Measurements from ENCODE around the gene CRCP. TPM values are rescaled to one million over a fixed set of nuclear protein-coding genes. Genes with fewer than 3 reads are reported as not detected.
"Not testable (repeated sequence)": the region's sequence is repeated elsewhere in the genome, so short reads cannot be mapped to it uniquely, and the experiment has no call there.

CRCP gene
- polyA plus RNA-seq, 1 donor from 2014 or later: 51.2 TPM

DNA sequence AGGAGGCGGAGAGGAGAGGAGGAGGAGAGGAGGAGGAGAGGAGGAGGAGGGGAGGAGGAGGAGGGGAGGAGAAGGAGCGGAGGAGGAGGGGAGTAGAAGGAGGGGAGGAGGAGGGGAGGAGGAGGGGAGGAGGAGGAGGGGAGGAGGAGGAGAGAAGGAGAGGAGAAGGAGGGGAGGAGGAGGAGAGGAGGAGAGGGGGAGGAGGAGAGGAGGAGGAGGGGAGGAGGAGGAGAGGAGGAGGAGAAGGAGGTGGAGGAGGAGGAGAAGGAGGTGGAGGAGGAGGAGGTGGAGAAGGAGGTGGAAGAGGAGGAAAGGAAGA lies 15.5 kb upstream of the CRCP start:
- peaks cover 2% of the 10 kb centered on the region for H3K36me3 Mint-ChIP-seq
- no peak overlapping the region for H3K27ac Mint-ChIP-seq
- no peak overlapping the region for H3K4me3 Mint-ChIP-seq
- no peaks in the 10 kb centered on the region for H3K9me3 Mint-ChIP-seq
- H3K27me3 Mint-ChIP-seq: no peaks in the 10 kb centered on the region
- peaks cover 0 to 7% (median 7%) of the 10 kb centered on the region in 3 donors for H3K4me1 Mint-ChIP-seq

- Mint-ChIP-seq H3K27ac (peak overlapping the region in 2 of 3 donors; percentile 76 to 83), H3K9me3 (no peaks in the 10 kb centered on the region), H3K27me3 (no peaks in the 10 kb centered on the region), H3K36me3 (peaks cover 2% of the 10 kb centered on the region), H3K4me1 (peaks cover 0 to 7% (median 7%) of the 10 kb centered on the region in 3 donors), H3K4me3 (peak overlapping the region; percentile 7 to 96 (median 78))
These were observed 14.9 kb upstream of the CRCP start for GRCh38 chr7:66099551-66100407.

- peaks cover 0 to 7% (median 7%) of the 10 kb centered on the region in 3 donors for H3K4me1 Mint-ChIP-seq
- peak overlapping the region in 1 of 3 donors; percentile 83 for H3K27ac Mint-ChIP-seq
- peaks cover 2% of the 10 kb centered on the region for H3K36me3 Mint-ChIP-seq
- H3K9me3 Mint-ChIP-seq: no peaks in the 10 kb centered on the region
- H3K4me3 Mint-ChIP-seq: peak overlapping the region in 3 of 4 donors; percentile 78 to 96 (median 79)
- no peaks in the 10 kb centered on the region for H3K27me3 Mint-ChIP-seq
These were observed 14.1 kb upstream of the CRCP start for GRCh38 chr7:66100408-66101050.

DNA sequence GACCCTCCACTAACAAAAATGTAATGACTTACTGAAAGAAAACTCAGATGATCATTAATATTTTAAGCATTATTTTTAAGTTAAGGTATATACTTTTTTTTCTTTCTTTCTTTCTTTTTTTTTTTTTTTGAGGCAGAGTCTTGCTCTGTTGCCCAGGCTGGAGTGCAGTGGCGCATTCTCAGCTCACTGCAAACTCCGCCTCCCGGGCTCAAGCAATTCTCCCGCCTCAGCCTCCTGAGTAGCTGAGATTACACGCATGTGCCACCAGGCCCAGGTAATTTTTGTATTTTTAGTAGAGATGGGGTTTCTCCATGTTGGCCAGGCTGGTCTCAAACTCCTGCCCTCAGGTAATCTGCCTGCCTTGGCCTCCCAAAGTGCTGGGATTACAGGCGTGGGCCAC lies 12.5 kb upstream of the CRCP start:
- H3K27me3 Mint-ChIP-seq, H3K27ac Mint-ChIP-seq, H3K36me3 Mint-ChIP-seq, H3K9me3 Mint-ChIP-seq, H3K4me1 Mint-ChIP-seq, H3K4me3 Mint-ChIP-seq: not testable (repeated sequence)

- H3K4me3 Mint-ChIP-seq, H3K4me1 Mint-ChIP-seq, H3K36me3 Mint-ChIP-seq, H3K27me3 Mint-ChIP-seq, H3K9me3 Mint-ChIP-seq: not testable (repeated sequence)
- H3K27ac Mint-ChIP-seq: peak overlapping the region in 1 of 3 donors; percentile 31
These were observed 10.7 kb upstream of the CRCP start for GRCh38 chr7:66103994-66104393.

- peak overlapping the region in 1 of 4 donors; percentile 16 for H3K4me3 Mint-ChIP-seq
These were observed 9.3 kb upstream of the CRCP start for GRCh38 chr7:66105263-66105748.

GRCh38 chr7:66108410-66108809 lies 6.2 kb upstream of the CRCP start:
- H3K4me3 Mint-ChIP-seq, H3K27ac Mint-ChIP-seq, H3K4me1 Mint-ChIP-seq, H3K36me3 Mint-ChIP-seq, H3K9me3 Mint-ChIP-seq, H3K27me3 Mint-ChIP-seq: not testable (repeated sequence)

More at GRCh38 chr7:66105263-66105748, 9.3 kb upstream of the CRCP start:
- Mint-ChIP-seq H3K27me3 (no peaks in the 10 kb centered on the region), H3K36me3 (peaks cover 2% of the 10 kb centered on the region), H3K4me1 (peaks cover 0 to 2% (median 0%) of the 10 kb centered on the region in 3 donors), H3K9me3 (no peaks in the 10 kb centered on the region), H3K27ac (no peak overlapping the region)

DNA sequence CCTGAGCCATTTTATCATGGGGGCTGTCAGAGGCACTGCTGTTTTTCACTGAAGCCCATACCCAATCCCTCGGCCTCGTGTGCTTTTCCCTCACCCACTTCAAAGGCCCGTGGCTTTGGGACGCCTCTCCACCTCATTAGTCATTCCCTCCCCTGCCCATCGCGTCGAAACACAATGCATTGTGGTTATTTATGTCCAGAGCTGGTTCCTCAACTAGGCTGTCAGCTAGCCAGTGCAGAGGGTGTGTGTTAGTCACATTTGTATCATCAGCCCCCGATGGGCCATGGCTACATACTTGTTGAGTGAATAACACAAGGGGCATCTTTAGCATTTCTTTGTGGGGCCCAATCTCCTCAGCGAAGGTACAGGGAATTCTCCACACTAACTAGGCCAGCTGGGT lies 3.8 kb upstream of the CRCP start:
- no peaks in the 10 kb centered on the region for H3K36me3 Mint-ChIP-seq
- no peak overlapping the region for H3K4me3 Mint-ChIP-seq
- H3K4me1 Mint-ChIP-seq: peaks cover 8 to 13% (median 10%) of the 10 kb centered on the region in 3 donors
- peaks cover 1% of the 10 kb centered on the region for H3K27me3 Mint-ChIP-seq
- H3K27ac Mint-ChIP-seq: no peak overlapping the region
- peaks cover 0 to 2% (median 0%) of the 10 kb centered on the region in 3 donors for H3K9me3 Mint-ChIP-seq

GRCh38 chr7:66116680-66117420 lies 2.2 kb downstream of the CRCP start:
- not testable (repeated sequence) for H3K27me3 Mint-ChIP-seq, H3K9me3 Mint-ChIP-seq, H3K36me3 Mint-ChIP-seq
- Mint-ChIP-seq H3K4me3 (peak overlapping the region; percentile 65 to 98 (median 90)), H3K27ac (peak overlapping the region; percentile 50 to 84 (median 73)), H3K4me1 (peaks cover 30 to 41% (median 35%) of the 10 kb centered on the region in 3 donors)

DNA sequence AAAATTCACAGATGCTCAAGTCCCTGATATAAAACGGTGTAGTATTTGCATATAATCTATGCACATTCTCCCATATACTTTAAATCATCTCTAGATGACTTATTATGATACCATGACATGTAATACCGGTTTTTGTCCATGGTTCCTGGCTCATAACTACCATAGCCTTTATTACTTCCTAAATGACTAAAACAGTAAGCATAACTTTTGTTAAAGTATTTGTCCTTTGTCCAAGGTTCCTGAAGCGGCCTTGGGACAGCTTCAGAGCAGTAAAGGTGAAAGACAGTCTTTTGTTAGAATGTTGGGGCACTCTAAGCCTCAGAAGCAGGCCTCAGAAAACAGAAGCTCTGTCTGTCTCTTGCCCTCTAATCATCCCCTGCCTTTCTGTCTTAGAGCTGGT lies 4.0 kb downstream of the CRCP start:
- Mint-ChIP-seq H3K27ac (peak overlapping the region in 2 of 3 donors; percentile 73 to 82), H3K9me3 (peaks cover 0 to 2% (median 0%) of the 10 kb centered on the region in 3 donors), H3K4me3 (peak overlapping the region in 2 of 4 donors; percentile 51 to 96), H3K27me3 (peaks cover 1% of the 10 kb centered on the region), H3K36me3 (no peaks in the 10 kb centered on the region), H3K4me1 (peaks cover 30 to 41% (median 40%) of the 10 kb centered on the region in 3 donors)

GRCh38 chr7:66119245-66119850 lies 4.7 kb downstream of the CRCP start:
- peaks cover under 1% of the 10 kb centered on the region for H3K36me3 Mint-ChIP-seq
- H3K27ac Mint-ChIP-seq: peak overlapping the region in 2 of 3 donors; percentile 73 to 82
- H3K27me3 Mint-ChIP-seq: peaks cover 1% of the 10 kb centered on the region
- peak overlapping the region in 2 of 4 donors; percentile 8 to 96 for H3K4me3 Mint-ChIP-seq
- peaks cover 0 to 2% (median 0%) of the 10 kb centered on the region in 3 donors for H3K9me3 Mint-ChIP-seq
- H3K4me1 Mint-ChIP-seq: peaks cover 30 to 41% (median 40%) of the 10 kb centered on the region in 3 donors

DNA sequence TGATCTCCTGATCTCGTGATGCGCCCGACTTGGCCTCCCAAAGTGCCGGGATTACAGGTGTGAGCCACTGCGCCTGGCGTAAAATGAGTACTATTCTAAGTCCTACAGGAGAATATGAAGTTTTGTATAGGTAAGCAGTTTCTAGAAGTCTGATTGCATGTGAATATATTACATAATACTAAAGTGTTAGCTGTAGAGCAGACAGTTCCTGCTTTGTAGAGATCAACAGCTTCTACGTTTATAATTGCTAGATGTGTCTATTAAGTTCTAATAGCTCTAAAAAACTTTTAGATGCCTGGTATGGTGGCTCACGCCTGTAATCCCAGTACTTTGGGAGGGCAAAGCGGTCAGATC lies 8.5 kb downstream of the CRCP start:
- peaks cover 3% of the 10 kb centered on the region for H3K36me3 Mint-ChIP-seq
- no peaks in the 10 kb centered on the region for H3K9me3 Mint-ChIP-seq
- peaks cover 18 to 43% (median 34%) of the 10 kb centered on the region in 3 donors for H3K4me1 Mint-ChIP-seq

DNA sequence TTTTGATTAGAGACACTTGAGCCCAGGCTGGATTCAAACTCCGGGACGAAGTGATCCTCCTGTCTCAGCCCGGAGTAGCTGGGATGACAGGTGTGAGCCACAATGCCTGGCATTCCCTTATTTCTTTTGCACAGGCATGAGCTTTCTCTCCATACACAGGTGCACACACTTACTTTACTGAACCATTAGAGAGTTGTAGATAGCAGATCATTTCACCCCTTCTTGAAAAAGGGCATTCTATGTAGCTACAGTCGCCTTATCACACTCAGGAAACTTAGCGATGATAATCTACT lies 9.9 kb downstream of the CRCP start:
- H3K4me3 Mint-ChIP-seq: peak overlapping the region in 1 of 4 donors; percentile 30
- H3K27ac Mint-ChIP-seq, H3K36me3 Mint-ChIP-seq, H3K27me3 Mint-ChIP-seq, H3K9me3 Mint-ChIP-seq: not testable (repeated sequence)
- peaks cover 15 to 32% (median 21%) of the 10 kb centered on the region in 3 donors for H3K4me1 Mint-ChIP-seq

More for the DNA sequence above, 8.5 kb downstream of the CRCP start:
- Mint-ChIP-seq H3K27me3 (no peaks in the 10 kb centered on the region), H3K4me3 (no peak overlapping the region), H3K27ac (no peak overlapping the region)

GRCh38 chr7:66125052-66125694 lies 10.5 kb downstream of the CRCP start:
- peaks cover 15 to 31% (median 19%) of the 10 kb centered on the region in 3 donors for H3K4me1 Mint-ChIP-seq
- H3K27ac Mint-ChIP-seq: peak overlapping the region in 1 of 3 donors; percentile 61
- no peak overlapping the region for H3K4me3 Mint-ChIP-seq
- H3K27me3 Mint-ChIP-seq: no peaks in the 10 kb centered on the region
- no peaks in the 10 kb centered on the region for H3K9me3 Mint-ChIP-seq
- H3K36me3 Mint-ChIP-seq: peaks cover 3% of the 10 kb centered on the region

Measured in IgD-negative memory B cell (primary cell).